Activated CD4-positive, CD25-positive, alpha-beta regulatory T cell treated with anti-CD3 and anti-CD28 coated beads, Interleukin-2, amount 50 U/mL, for 16 hours (primary cell): ENCODE data around the gene FUOM.
"Not testable (repeated sequence)": the region's sequence is repeated elsewhere in the genome, so short reads cannot be mapped to it uniquely, and the experiment has no call there.

Source experiments
- DNase-seq: peaks from one replicate; pipeline ENCODE4 v3.0.0-alpha.2; 2020; ENCODE audit warnings: low read depth, low spot score

The FUOM gene

DNA sequence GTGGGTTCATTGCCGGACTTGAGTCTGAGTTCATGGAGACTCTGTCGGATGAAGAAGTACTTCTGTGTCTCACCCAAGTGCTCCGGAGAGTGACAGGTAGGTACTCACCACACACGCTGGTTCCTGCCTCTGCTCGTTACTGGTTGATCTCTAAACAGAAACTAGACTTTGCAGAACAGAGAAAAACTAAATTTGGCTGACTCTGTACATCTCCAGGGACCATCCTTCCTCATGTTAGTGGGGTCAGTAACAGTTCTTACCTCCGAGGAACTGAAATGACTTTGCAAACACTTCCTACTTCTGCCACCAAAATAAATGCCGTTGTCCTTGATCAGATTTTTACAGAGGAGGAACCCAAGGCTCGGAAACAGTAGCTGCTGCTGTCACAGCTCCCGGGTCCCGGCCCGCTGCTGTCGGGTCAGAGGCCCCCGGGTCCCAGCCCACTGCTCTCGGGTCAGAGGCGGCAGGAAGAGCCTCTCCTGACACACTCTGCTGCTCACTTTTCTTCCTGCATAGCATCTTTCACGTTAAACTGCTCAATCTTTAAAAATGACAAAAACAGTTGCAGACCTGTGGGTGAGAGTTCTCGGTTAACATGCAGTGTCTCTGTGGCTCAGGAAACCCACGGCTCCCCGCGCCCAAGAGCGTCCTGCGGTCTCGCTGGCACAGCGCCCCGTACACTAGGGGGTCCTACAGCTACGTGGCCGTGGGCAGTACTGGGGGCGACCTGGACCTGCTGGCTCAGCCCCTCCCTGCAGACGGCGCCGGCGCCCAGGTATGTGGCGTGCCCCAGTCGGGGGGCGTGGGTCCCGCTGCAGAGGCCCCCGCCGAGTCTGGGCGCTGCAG lies 31.4 kb upstream of the FUOM start:
- DNase-seq = no peak

DNA sequence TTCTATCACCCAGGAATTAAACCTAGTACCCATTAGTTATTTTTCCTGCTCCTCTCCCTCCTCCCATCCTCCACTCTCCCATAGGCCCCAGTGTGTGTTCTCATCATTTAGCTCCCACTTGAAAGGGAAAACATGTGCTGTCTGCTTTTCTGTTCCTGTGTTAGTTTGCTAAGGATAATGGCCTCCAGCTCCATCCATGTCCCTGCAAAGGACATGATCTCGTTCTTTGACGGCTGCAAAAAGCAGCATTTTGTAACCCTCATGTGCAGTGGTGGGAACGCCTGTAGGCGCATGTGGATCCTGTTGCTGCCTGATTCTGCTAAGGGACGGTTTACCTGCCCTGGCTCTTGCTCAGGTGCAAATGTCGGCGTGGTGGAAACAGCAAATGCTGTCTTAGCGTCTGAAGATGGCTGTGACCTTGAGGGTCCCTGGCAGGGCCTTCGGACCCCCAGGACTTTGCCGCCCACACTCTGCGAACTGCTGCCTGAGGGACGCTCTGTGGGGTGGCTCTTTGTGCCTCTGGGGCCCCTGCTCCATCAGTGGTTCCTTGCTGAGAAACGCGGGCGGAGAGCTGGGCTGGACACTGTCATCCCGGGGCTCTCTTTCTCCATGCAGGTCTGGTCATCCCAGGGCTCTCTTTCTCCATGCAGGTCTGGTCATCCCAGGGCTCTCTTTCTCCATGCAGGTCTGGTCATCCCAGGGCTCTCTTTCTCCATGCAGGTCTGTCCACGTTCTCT lies 30.6 kb upstream of the FUOM start:
- DNase-seq = no peak

DNA sequence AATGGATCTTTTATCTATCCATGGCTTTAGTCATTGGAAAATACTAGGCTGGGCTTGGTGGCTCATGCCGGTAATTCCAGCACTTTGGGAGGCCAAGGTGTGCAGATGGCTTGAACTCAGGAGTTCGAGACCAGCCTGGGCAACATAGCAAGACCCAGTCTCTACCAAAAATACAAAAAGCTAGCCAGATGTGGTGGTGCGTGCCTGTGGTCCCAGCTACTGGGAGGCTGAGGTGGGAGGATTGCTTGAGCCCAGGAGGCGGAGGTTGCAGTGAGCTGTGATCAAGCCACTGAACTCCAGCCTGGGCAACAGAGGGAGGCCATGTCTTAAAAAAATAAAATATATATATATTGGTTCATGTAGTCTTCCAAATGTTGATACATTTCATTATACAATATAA lies 29.1 kb upstream of the FUOM start:
- DNase-seq = not testable (repeated sequence)

DNA sequence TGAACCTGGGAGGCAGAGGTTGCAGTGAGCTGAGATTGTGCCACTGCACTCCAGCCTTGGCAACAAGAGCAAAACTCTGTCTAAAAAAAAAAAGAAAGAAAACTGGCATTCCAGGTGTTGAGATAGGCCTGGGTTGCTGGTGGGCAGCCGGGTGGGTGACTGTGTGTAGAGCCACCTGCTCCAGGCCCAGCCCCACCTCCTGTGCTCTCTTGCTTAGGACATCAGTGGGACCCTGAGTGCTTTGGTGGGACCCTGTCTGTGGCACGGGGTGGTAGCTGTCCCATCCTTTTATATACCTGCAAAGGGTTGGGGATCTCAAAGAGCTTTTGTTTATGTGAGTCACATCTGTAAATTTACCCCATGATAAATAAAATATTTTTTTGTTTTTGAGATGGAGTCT lies 27.4 kb upstream of the FUOM start:
- no peak for DNase-seq

DNA sequence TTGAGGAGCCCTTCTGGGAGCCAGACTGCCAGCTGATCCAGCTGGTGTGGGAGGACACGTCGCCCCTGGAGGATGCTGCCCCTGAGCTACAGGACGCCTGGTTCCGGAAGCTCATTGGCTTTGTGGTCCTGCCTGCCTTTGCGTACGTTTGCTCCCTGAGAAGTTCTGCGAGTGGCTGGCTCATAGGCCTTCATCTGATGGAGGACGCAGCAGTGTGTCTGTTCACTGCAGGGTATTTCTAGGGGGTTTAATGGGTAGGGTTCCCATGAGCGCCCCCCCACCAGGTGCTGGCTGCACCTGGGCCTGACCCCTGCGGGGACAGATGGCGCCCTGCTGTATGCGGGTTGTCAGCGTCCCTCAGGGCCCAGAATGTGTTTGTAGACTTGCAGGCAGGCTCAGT lies 26.3 kb upstream of the FUOM start:
- DNase-seq = no peak

DNA sequence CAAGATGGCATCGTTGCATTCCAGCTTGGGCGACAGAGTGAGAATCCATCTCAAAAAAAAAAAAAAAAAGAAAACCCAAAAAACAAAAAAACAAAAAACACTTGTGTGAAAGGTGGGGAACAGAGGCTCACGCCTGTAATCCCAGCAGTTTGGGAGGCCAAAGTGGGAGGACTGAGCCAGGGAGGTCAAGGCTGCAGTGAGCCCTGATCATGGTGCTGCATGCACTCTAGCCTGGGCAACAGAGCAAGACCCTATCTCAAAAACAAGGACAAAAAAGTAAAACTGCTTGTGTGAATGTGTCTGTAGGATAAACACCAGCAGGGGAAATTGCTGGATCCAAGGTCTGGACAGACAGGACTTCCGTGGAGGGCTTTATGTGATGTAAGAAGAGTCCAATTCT lies 25.7 kb upstream of the FUOM start:
- no peak for DNase-seq

- DNase-seq = no peak
Observed at GRCh38 chr10:133381036-133381435, 23.2 kb upstream of the FUOM start.

DNA sequence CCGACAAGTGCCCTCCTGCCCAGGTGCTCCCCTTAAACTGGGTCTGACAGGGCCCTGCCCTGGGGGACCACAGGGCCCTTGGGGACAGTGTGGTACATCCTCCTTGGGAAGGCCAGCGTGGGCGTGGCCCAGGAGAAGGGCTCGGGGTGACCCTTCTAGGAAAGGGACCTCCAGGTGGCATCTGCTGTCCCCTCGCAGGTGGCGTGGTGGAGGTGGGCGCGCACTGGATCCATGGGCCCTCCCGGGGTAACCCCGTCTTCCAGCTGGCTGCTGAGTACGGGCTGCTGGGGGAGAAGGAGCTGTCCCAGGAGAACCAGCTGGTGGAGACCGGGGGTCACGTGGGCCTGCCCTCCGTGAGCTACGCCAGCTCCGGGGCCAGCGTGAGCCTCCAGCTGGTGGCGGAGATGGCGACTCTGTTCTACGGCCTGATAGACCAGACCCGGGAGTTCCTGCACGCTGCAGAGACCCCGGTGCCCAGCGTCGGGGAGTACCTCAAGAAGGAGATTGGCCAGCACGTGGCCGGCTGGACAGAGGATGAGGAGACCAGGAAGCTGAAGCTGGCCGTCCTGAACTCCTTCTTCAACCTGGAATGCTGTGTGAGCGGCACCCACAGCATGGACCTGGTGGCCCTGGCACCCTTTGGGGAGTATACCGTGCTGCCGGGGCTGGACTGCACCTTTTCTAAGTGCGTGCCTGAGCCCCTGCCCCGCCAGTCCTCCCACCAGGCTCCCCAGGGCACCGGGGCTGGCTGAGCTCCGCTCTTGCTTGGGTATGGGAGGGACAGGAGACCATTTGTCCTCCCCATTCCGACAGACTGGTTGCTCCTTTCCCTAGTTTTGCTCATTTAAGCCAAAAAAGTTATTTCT lies 22.2 kb upstream of the FUOM start:
- no peak for DNase-seq

DNA sequence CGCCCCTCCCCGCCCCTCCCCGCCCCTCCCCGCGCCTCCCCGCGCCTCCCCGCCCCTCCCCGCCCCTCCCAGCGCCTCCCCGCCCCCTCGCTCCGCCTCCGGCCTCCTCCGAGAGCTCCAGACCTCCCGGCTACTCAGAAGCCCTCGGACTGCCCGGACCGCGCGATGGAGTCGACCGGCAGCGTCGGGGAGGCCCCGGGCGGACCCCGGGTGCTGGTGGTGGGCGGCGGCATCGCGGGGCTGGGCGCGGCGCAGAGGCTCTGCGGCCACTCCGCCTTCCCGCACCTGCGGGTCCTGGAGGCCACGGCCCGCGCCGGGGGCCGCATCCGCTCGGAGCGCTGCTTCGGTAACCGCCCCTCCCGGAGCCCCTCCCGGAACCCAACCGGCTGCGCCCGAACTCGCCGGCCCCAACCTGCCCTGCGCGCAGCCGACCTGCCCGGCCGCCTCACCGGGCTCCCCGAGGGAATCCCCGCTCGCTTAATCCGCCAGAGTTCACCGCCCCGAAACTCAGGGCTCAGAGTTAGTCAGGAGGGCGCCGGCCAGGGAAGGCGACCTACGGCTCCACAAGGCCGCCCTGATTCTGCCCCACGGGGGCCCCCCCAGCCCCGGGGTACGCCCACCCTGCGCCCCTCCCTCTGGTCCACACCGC lies 21.5 kb upstream of the FUOM start, which contains the start of gene PAOX:
Gene PAOX, plus strand, starts transcription at position 111 of the 649 bp plus-strand sequence. Its CDS starts 55 bp downstream, at position 166.
- DNase-seq = no peak

DNA sequence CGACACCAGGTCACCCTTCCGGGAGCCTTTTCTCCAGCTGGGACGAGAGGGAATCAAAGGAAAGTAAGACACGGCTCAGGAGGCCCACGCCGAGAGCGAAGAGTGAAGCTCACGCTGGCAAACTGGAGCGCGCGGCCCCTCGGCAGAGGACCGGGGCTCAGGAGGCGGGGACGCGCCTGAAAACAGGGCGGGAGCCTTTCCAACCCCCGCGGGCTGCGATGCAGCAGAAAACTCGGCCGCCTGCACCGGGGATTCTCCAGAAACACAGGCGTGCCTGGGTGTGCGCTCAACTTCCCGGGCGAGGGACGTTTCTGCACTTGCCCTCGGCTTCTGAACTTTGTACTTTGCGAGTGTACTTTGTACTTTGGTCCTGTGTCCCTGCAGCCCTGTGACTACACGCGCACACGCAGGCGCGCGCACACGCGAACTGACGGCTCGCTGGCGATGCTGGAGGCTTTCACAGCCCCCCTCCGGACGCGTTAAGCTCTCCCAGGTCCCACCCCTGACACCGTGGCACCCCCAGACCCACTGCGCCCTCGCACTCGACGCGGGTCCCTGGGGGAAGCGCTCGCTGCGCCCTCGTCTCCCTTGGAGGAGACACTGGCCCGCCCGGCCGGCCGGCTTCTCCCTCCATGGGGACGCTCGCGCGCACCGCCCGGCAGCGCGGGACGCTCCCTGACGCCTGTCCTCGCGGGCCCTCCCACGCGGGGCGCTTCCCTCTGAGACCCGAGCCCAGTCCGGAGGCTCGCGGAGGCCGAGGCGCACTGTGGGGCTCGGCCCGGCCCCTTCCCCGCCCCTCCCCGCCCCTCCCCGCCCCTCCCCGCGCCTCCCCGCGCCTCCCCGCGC lies 20.7 kb upstream of the FUOM start:
- DNase-seq = no peak

GRCh38 chr10:133377818-133378250 lies 20.0 kb upstream of the FUOM start:
- no peak for DNase-seq

GRCh38 chr10:133377025-133377817 lies 19.4 kb upstream of the FUOM start:
- no peak for DNase-seq

DNA sequence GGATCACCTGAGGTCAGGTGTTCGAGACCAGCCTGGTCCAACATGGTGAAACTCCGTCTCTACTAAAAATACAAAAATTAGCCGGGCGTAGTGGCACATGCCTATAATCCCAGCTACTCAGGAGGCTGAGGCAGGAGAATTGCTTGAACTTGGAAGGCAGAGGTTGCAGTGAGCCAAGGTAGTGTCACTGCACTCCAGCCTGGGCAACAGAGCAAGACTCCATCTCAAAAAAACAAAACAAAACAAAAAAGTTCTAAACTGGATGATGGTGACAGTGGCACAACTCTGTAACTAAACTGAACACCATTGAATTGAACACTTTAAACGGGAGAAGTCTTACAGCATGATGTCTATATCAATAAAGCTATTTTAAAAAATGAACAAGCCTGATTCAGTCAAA lies 18.4 kb upstream of the FUOM start:
- DNase-seq = not testable (repeated sequence)

- DNase-seq = no peak
Observed at GRCh38 chr10:133375357-133376115, 17.7 kb upstream of the FUOM start.

DNA sequence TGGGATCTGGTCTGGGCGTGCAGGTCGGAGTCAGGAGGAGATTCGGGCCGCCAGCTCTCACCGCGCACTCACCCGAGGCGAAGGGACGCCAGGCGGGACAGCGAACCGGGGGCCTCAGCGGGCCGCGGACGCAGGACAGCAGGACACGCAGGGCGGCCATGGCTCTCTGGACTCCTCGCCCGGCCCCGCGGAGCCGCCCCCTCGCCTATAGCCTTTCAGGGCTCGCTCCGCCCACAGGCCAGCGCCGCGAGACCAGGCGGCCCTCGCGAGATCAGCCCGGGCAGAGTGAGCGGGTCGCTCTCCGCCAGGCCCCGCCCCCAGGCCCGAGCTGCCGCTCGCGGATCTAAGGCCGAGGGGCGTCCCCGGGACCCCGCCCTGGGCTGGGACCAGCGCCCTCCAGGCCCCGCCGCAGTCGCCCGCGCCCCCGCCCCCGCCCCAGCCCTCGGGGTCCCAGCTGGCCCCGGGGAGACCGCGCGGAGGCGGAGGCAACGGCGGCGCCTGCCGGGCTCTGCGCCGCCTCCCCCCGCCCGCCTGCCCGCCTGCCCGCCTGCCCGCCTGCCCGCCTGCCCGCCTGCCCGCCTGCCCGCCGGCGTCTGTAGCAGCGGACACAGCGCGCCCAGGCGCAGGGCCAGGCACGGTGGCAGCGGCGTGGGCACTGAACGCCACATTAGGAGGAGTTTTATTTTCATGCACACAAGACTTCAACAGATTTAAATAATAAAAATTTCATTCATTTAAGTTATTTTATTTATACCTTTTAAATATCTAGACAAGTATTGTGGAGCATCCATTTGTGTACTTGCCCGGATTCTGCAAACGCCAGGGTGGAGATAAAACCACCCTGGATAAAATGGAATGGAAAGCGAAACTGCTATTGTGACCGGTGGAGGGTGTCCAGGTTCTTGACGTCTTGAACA lies 15.6 kb upstream of the FUOM start, which contains the start of gene ECHS1:
Gene ECHS1, minus strand, starts transcription at position 181 of the 917 bp plus-strand sequence. Its CDS starts 21 bp downstream, at position 160.
- peak; percentile 82 for DNase-seq

DNA sequence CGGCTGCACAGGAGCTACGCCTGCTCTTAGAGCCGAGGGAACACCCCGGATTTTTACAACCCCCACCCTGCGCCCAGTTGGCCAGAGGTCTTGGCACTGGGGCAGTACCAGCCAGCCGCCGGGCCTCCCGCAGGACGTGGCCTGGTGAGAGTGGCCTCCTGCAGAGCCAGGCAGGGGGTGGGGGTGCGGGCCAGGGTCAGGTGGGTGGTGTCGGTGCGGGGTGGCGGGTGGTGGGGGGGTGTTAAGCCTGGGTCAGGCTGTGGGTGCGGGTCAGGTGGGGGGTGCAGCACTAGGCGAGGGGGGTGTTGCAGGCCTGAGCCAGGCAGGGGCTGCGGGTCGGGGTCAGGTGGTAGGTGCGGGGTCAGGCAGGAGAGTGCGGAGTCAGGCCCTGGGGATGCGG lies 14.7 kb upstream of the FUOM start:
- no peak for DNase-seq

- DNase-seq = no peak
Observed at GRCh38 chr10:133370030-133370786, 12.4 kb upstream of the FUOM start.
